ENCODE data around the gene UMAD1. TPM values are rescaled to one million over a fixed set of nuclear protein-coding genes. Genes with fewer than 3 reads are reported as not detected.
A peak's percentile ranks its signal among the peaks of the same experiment; 100 is the strongest.

UMAD1 gene
- total and polyA plus RNA-seq, 2 of the 4 experiments (the other 2 are of a cell fraction), result 5.2 to 8.4 TPM

- H3K27ac ChIP-seq (ENCODE audit: insufficient read depth, low read length), result no peak overlapping the region
- H3K18ac ChIP-seq (ENCODE audit: low read depth, low read length), result no peak overlapping the region; the same call in 1 of the 2 replicates
- no peak overlapping the region for H2AK5ac ChIP-seq (ENCODE audit: low read depth, low read length)
- H3K4ac ChIP-seq (ENCODE audit: low read depth, low read length), result no peak overlapping the region
- intact Hi-C loops (cut with micrococcal nuclease), result no loop called here
- H3K4me2 ChIP-seq (ENCODE audit: low read depth, low read length), result no peak overlapping the region
- no TSS peak for BruUV-seq (replicated peaks)
- no peak overlapping the region for H2BK5ac ChIP-seq (ENCODE audit: low read depth, low read length, poor library complexity, severe bottlenecking)
- H3K79me1 ChIP-seq (ENCODE audit: low read depth in 1 of 2, low read length in 2 of 2), result no peaks in the 10 kb centered on the region
- H3K23ac ChIP-seq (ENCODE audit: low read depth, low read length), result no peak overlapping the region
- no peak overlapping the region for H4K8ac ChIP-seq (ENCODE audit: low read depth in 2 of 2, low read length in 2 of 2)
- no peaks in the 10 kb centered on the region for H3K9me3 ChIP-seq (ENCODE audit: control insufficient read depth, insufficient read depth, low read length)
- CTCF ChIA-PET, result no interaction called here
- peaks cover 3% of the 10 kb centered on the region; the same call in 1 of the 2 replicates for H3K9me1 ChIP-seq (ENCODE audit: insufficient read depth, low read length)
- H3K36me3 ChIP-seq (ENCODE audit: control insufficient read depth, insufficient read depth, low read length), result peaks cover 1% of the 10 kb centered on the region; the same call in 1 of the 2 replicates
- no peak overlapping the region for H2AK9ac ChIP-seq (replicated peaks; ENCODE audit: low read depth, low read length, poor library complexity)
- no CpG with 5 or more reads among the region's 1 CpG for WGBS, 2 experiments (ENCODE audit: extremely low coverage in 2 of 2, insufficient read length in 1 of 2)
- peaks cover 8% of the 10 kb centered on the region for H3K4me1 ChIP-seq (ENCODE audit: control insufficient read depth, insufficient read depth, low read length)
- no peak overlapping the region for H3K4me3 ChIP-seq (ENCODE audit: insufficient read depth, low read depth, low read length)
- no peak overlapping the region for H3K56ac ChIP-seq (ENCODE audit: extremely low read depth, insufficient read depth, low read length)
- POLR2A ChIA-PET (ENCODE audit: unreplicated experiment), result no interaction called here
- H2BK15ac ChIP-seq (ENCODE audit: low read depth, low read length), result no peak overlapping the region
- no peak overlapping the region for H2BK120ac ChIP-seq (ENCODE audit: low read depth, low read length)
- no peak for TF ChIP-seq CHD1 (IDR thresholded peaks at IDR 0.05; ENCODE audit: low read depth, low read length)
- TF ChIP-seq, protein P1, sequence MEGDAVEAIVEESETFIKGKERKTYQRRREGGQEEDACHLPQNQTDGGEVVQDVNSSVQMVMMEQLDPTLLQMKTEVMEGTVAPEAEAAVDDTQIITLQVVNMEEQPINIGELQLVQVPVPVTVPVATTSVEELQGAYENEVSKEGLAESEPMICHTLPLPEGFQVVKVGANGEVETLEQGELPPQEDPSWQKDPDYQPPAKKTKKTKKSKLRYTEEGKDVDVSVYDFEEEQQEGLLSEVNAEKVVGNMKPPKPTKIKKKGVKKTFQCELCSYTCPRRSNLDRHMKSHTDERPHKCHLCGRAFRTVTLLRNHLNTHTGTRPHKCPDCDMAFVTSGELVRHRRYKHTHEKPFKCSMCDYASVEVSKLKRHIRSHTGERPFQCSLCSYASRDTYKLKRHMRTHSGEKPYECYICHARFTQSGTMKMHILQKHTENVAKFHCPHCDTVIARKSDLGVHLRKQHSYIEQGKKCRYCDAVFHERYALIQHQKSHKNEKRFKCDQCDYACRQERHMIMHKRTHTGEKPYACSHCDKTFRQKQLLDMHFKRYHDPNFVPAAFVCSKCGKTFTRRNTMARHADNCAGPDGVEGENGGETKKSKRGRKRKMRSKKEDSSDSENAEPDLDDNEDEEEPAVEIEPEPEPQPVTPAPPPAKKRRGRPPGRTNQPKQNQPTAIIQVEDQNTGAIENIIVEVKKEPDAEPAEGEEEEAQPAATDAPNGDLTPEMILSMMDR (conservative IDR thresholded peaks at IDR 0.05; ENCODE audit: low read depth, low read length), result no peak
- no peak for TF ChIP-seq ELK1 (IDR thresholded peaks at IDR 0.05; ENCODE audit: borderline replicate concordance, low read depth, low read length)
- TF ChIP-seq MAFK (IDR thresholded peaks at IDR 0.05; ENCODE audit: low read depth, low read length), result no peak
- no peak for TF ChIP-seq NFE2L2 (IDR thresholded peaks at IDR 0.05; ENCODE audit: low read depth, low read length)
- TF ChIP-seq BHLHE40 (IDR thresholded peaks at IDR 0.05; ENCODE audit: low read depth, low read length), result no peak
- no peak for TF ChIP-seq MXI1 (IDR thresholded peaks at IDR 0.05; ENCODE audit: borderline replicate concordance, low read depth, low read length)
- TF ChIP-seq SMC3 (IDR thresholded peaks at IDR 0.05; ENCODE audit: low read depth, low read length), result no peak
- TF ChIP-seq POLR2A (IDR thresholded peaks at IDR 0.05; ENCODE audit: low read depth, low read length), result no peak
- no peak for TF ChIP-seq RAD21 (IDR thresholded peaks at IDR 0.05; ENCODE audit: low read length)
- no peak for TF ChIP-seq RFX5 (IDR thresholded peaks at IDR 0.05; ENCODE audit: low read depth, low read length)
- no peak for TF ChIP-seq RCOR1 (IDR thresholded peaks at IDR 0.05; ENCODE audit: insufficient replicate concordance, low read length)
- TF ChIP-seq, protein P2, sequence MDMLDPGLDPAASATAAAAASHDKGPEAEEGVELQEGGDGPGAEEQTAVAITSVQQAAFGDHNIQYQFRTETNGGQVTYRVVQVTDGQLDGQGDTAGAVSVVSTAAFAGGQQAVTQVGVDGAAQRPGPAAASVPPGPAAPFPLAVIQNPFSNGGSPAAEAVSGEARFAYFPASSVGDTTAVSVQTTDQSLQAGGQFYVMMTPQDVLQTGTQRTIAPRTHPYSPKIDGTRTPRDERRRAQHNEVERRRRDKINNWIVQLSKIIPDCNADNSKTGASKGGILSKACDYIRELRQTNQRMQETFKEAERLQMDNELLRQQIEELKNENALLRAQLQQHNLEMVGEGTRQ (IDR thresholded peaks at IDR 0.05; ENCODE audit: low read depth, low read length), result no peak
- TF ChIP-seq CEBPB (IDR thresholded peaks at IDR 0.05; ENCODE audit: low read depth, low read length), result no peak
- TF ChIP-seq FOS (IDR thresholded peaks at IDR 0.05; ENCODE audit: low read depth, low read length), result no peak
- TF ChIP-seq MAZ (IDR thresholded peaks at IDR 0.05; ENCODE audit: borderline replicate concordance, low read depth, low read length), result no peak
- dilution Hi-C loops (cut with HindIII; ENCODE audit: low sequenced_read_pairs, unreplicated experiment), result no loop called here
- no peaks in the 10 kb centered on the region for H4K20me1 ChIP-seq (ENCODE audit: insufficient read depth, low read length)
- H3K9ac ChIP-seq (ENCODE audit: low read depth, low read length), result no peak overlapping the region
- no peak overlapping the region for H4K5ac ChIP-seq (ENCODE audit: low read depth, low read length)
- no peak overlapping the region for H2BK20ac ChIP-seq (ENCODE audit: low read depth, low read length)
- ATAC-seq (ENCODE audit: low read depth) (peak; percentile 45; the same call in 1 of the 2 replicates), DNase-seq (no peak)
- no peak overlapping the region for H3K14ac ChIP-seq (replicated peaks; ENCODE audit: low read depth, low read length)
- in situ Hi-C loops (cut with MboI; ENCODE audit: low sequenced_read_pairs), result no loop called here
- no peak overlapping the region for H2AFZ ChIP-seq (replicated peaks; ENCODE audit: low read length, poor library complexity)
- no peaks in the 10 kb centered on the region for H3K27me3 ChIP-seq (ENCODE audit: control insufficient read depth, insufficient read depth, low read length)
- no peak overlapping the region for H4K91ac ChIP-seq (ENCODE audit: insufficient read depth, low read depth, low read length)
Observed at GRCh38 chr7:7792056-7792455, 151.5 kb downstream of the UMAD1 start.
